HS-27A (cell line): ENCODE measurements around the gene ACSBG1.

Experiments
- DNase-seq: peaks from one replicate; pipeline ENCODE4 v3.0.0-alpha.2; 2012; ENCODE audit warnings: low read depth, missing footprints

The ACSBG1 gene

GRCh38 chr15:78222745-78223395 lies 11.5 kb downstream of the ACSBG1 start:
- DNase-seq = no peak

GRCh38 chr15:78220713-78221112 lies 13.7 kb downstream of the ACSBG1 start:
- DNase-seq = no peak

- DNase-seq = peak; percentile 46
Observed at GRCh38 chr15:78216276-78217104, 17.9 kb downstream of the ACSBG1 start.

- DNase-seq = no peak
Observed at GRCh38 chr15:78213956-78214355, 20.4 kb downstream of the ACSBG1 start.

- no peak for DNase-seq
Observed at GRCh38 chr15:78213425-78213750, 21.0 kb downstream of the ACSBG1 start.

DNA sequence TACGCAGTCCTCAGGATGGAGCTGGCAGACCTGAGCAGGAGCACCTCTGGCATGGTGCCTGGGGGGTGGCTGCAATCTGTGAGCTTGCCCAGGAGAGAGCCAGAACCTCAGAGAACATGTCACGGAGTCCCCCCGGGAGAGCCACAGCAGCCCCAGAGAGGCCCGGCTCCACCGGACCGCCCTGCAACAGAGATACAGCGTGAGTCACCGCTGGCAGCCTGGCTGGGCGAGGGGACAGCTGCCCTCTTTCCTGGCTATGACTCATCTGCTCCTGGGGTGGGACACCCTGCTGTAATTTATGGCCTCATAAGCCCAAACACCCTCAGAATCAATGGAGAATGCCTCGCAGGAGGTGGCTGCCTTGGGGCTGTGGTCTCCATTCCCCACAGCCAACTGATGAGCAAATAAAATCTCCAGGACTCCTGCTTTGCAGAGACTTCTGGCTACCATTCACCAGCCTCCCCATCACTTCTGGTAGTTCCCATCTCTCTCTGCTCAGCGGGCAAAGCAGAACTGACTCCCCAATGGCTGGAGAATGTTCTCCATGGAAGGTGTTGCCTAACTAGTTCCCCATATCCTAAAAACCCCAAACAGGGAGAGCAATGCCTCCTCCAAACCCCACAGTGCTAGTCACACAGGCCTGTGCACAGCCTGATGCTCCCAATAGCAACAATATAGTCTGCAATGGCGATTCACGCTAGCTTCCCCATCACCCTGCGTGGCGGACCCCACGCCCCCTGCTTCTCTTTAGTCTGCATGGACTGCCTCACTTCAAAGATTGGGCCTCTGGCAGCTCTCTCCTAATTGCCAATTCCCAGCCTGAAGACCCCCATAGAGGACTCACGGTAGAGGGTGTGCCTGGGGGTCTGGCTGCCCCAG lies 21.6 kb downstream of the ACSBG1 start:
- peak; percentile 83 for DNase-seq

DNA sequence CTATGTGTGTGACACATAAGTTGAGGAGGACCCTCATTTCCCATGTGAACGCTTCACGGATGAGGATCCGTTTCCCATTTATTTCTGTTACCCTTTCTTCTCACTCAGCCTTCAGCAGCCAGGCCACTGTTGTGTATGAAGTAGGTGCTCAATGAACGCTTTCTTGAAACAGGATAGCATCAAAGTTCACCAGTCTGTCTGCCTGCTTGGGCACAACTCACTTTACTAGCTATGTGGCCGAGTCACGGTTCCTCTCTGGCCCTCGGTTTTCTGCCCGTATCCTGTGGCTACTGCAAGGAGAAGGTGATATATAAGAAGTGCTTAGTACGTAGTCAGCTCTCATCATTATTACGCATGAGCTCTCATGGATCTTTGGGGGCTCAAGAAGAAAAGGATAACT lies 22.4 kb downstream of the ACSBG1 start:
- DNase-seq = no peak

GRCh38 chr15:78211189-78211921 lies 23.0 kb downstream of the ACSBG1 start:
- DNase-seq = no peak

DNA sequence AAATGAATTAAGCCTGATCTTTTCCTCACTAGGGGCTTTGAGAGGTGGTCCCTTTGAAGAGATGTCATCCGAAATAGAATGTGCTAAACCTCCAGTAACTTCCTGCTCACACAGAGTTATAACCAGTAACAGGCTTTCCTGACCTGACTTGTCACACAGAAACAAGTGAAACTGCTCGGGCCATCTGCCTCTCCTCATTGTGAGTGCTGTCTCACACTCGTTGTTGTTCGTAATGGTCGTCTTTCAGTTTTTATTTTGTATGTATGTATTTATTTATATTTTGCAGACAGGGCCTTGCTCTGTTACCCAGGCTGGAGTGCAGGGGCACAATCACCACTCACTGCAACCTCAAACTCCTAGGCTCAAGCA lies 24.0 kb downstream of the ACSBG1 start:
- no peak for DNase-seq

GRCh38 chr15:78209646-78210348 lies 24.6 kb downstream of the ACSBG1 start:
- DNase-seq = no peak

- no peak for DNase-seq
Observed at GRCh38 chr15:78208887-78209645, 25.3 kb downstream of the ACSBG1 start.

GRCh38 chr15:78208341-78208844 lies 26.0 kb downstream of the ACSBG1 start:
- DNase-seq = no peak

DNA sequence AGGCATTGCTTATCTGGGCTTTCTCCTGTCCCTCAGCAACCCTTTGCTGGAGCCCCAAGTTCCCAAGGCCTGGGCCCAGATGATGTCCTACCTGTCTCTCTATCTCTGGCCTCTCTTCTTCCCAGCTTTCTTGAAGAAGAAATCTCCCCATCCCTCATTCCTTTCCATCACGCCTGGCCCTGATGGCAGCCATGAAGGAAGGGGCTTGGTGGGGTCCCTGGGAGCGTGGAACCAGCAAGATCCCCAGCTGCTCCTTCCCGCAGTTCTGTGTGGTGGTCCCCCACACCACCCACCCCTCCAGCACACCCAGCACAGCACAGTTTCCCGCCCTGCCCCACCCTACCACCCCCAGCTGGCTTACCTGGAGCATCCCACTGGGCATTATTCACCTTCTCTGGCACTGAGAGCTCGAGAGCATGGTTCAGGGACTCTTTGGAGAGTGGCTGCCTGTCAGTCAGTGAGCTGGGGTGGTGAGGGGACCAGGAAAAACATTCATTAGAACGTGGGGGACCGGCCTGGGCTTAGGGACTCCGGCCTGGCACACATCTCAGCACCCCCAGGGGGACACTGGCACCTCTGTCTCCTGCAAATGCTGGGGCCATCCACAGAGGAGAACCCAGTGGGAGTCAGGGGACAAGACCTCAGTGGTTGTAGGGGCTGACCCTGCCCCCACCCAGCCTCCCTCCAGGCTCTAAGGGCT lies 26.6 kb downstream of the ACSBG1 start:
- DNase-seq = no peak

GRCh38 chr15:78207110-78207458 lies 27.3 kb downstream of the ACSBG1 start:
- DNase-seq = no peak

- peak; percentile 59 for DNase-seq
Observed at GRCh38 chr15:78206326-78207109, 27.8 kb downstream of the ACSBG1 start.

DNA sequence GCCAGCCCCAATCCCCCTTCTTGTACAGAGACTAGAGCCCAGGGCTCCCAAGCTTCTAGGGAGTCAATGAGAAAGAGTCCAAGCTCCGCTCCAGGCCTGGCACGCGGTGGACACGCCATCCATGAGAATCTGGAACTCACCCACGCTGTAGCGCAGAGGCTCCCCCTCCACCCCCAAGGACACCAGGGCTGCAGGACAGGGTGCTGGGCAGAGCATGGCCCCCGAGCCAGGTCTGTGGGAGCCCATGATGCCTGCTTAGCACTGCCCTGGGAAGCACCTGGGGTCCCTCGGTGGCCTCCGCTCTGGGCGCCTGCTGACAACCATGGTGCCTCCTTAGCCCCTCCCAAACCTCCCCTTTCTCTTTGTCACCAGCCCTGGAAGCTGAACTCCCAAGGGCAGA lies 28.5 kb downstream of the ACSBG1 start:
- no peak for DNase-seq

DNA sequence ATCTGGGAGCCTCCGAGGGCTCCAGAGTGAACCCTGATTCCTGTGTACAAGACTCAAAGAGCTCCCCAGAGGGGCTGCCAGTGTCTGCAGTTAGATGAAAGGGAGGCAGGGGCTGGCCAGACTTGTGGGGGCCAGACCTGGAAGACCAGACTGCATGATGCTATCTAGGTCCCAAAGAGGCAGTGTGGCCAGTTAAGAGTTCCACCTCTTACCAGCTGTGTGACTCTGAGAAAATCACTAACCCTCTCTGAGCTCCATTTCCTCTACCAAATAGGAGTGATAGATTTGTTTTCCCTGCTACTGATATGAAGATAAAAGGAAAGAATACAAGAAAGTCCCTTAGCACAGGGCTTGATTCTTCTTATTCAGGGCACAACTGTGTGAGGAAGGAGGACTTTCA lies 29.0 kb downstream of the ACSBG1 start:
- DNase-seq = no peak

GRCh38 chr15:78204351-78205309 lies 29.7 kb downstream of the ACSBG1 start:
- no peak for DNase-seq
